Type B pancreatic cell (in vitro differentiated cells): ENCODE results near the gene ROCK1. TPM values are rescaled to one million over a fixed set of nuclear protein-coding genes. Genes with fewer than 3 reads are reported as not detected.

Experiments
- DNase-seq: peaks from one replicate; pipeline ENCODE4 v3.0.0; 2021; ENCODE audit warnings: mixed read lengths; ENCODE audit not compliant: unreplicated experiment; ENCODE audit errors: extremely low spot score
- H3K27ac Mint-ChIP-seq: 2 replicates; pipeline ENCODE4 v1.8.0; 2021; ENCODE audit warnings: mild to moderate bottlenecking, mixed read lengths
- H3K27me3 Mint-ChIP-seq: 2 replicates; pipeline ENCODE4 v1.8.0; 2021; ENCODE audit warnings: mixed read lengths
- H3K36me3 Mint-ChIP-seq: 2 replicates; pipeline ENCODE4 v1.8.0; 2021; ENCODE audit warnings: mixed read lengths
- H3K4me1 Mint-ChIP-seq: one replicate; pipeline ENCODE4 v1.8.0; 2021; ENCODE audit warnings: mixed read lengths; ENCODE audit not compliant: unreplicated experiment
- H3K4me3 Mint-ChIP-seq: 2 replicates; pipeline ENCODE4 v1.8.0; 2021; ENCODE audit warnings: mild to moderate bottlenecking, mixed read lengths
- H3K9me3 Mint-ChIP-seq: 2 replicates; pipeline ENCODE4 v1.8.0; 2021; ENCODE audit warnings: mixed read lengths
- CTCF ChIP-seq: fragments of 200-600 bp; sonication (generic); conservative IDR thresholded peaks from 2 replicates; pipeline ENCODE4 v1.5.0; 2021; ENCODE audit warnings: antibody characterized with exemption, mild to moderate bottlenecking
- total RNA-seq: library from RNA; stranded (reverse); gene quantifications from 2 replicates; pipeline ENCODE4 v1.2.1, GENCODE V29; 2021; ENCODE audit warnings: low replicate concordance

The ROCK1 gene
- total RNA-seq, 1 donor from 2014 or later: 42.4 TPM

DNA sequence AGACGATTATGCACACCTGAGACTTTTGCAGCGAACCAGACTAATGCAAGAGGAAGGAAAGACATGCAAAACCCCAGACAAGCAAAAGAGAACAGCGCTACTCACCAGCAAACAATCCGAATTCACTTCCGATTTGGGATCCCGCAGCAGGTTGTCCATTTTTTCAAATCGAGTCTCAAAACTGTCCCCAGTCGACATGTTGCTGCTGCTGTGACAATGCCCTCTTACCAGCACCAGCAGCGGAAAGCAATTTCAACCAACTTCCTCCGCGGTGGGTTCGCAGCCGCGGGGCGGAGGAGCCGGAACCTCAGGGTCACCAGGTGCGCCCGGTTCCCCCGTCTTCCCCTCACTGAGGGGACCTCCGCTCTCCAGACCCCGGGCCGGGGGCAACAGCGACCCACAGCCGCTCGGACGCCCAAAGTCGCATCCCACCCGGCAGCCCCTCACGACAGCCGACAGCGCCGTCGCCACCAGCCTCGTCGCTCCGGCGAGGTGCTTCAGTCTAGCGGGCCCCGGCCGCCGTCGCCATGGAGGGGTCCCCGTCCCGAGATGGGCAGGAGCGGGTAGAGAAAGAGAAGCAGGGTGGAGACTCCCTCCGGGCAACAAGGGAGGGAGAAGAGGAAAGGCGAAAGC is 784 bp downstream of the ROCK1 start:
- peak; percentile 72 for DNase-seq
- Mint-ChIP-seq H3K27ac (peak overlapping the region; percentile 88), H3K36me3 (no peaks in the 10 kb centered on the region), H3K4me3 (no peak overlapping the region), H3K27me3 (no peaks in the 10 kb centered on the region), H3K4me1 (peaks cover 9% of the 10 kb centered on the region), H3K9me3 (no peaks in the 10 kb centered on the region)
- TF ChIP-seq CTCF: no peak

GRCh38 chr18:21109936-21110712 is 1.5 kb downstream of the ROCK1 start:
- Mint-ChIP-seq H3K9me3 (no peaks in the 10 kb centered on the region), H3K4me1 (peaks cover 16% of the 10 kb centered on the region), H3K27me3 (no peaks in the 10 kb centered on the region), H3K36me3 (no peaks in the 10 kb centered on the region), H3K27ac (peak overlapping the region; percentile 88), H3K4me3 (no peak overlapping the region)
- no peak for DNase-seq
- TF ChIP-seq CTCF: no peak

- DNase-seq: no peak
- Mint-ChIP-seq H3K27ac (no peak overlapping the region), H3K4me3 (no peak overlapping the region), H3K36me3 (no peaks in the 10 kb centered on the region), H3K9me3 (no peaks in the 10 kb centered on the region), H3K27me3 (no peaks in the 10 kb centered on the region), H3K4me1 (peaks cover 22% of the 10 kb centered on the region)
- TF ChIP-seq CTCF: no peak
Observed at GRCh38 chr18:21105936-21106335, 5.7 kb downstream of the ROCK1 start.

DNA sequence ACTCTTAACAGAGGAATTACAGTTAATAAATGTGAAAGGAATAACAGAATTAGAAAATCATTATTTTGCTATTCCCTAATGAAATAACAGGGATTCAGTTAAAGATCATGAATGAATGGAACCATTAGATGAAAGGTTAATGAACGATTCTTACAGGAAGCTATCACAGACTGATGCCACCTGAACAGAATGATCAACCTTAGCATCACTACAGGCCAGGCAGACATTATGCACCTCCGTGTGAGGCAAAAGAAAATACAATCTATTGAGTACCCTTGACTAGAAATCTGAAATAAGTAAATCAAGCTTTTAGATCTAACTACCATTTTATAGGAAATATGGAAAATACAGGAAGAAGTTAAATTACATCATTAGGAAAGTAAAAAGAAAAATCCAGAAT is 10.4 kb downstream of the ROCK1 start:
- Mint-ChIP-seq H3K4me1 (peaks cover 24% of the 10 kb centered on the region), H3K27me3 (no peaks in the 10 kb centered on the region), H3K36me3 (no peaks in the 10 kb centered on the region), H3K27ac (no peak overlapping the region), H3K4me3 (no peak overlapping the region), H3K9me3 (no peaks in the 10 kb centered on the region)
- no peak for DNase-seq
- no peak for TF ChIP-seq CTCF

GRCh38 chr18:21100678-21101077 is 10.9 kb downstream of the ROCK1 start:
- H3K27me3 Mint-ChIP-seq: no peaks in the 10 kb centered on the region
- no peaks in the 10 kb centered on the region for H3K9me3 Mint-ChIP-seq
- no peak overlapping the region for H3K27ac Mint-ChIP-seq
- DNase-seq: no peak
- no peaks in the 10 kb centered on the region for H3K36me3 Mint-ChIP-seq
- no peak for TF ChIP-seq CTCF
- H3K4me3 Mint-ChIP-seq: no peak overlapping the region
- H3K4me1 Mint-ChIP-seq: peaks cover 19% of the 10 kb centered on the region
